ENCODE measurements around the gene FBLN2.
A peak's percentile ranks its signal among the peaks of the same experiment; 100 is the strongest.

The FBLN2 gene

DNA sequence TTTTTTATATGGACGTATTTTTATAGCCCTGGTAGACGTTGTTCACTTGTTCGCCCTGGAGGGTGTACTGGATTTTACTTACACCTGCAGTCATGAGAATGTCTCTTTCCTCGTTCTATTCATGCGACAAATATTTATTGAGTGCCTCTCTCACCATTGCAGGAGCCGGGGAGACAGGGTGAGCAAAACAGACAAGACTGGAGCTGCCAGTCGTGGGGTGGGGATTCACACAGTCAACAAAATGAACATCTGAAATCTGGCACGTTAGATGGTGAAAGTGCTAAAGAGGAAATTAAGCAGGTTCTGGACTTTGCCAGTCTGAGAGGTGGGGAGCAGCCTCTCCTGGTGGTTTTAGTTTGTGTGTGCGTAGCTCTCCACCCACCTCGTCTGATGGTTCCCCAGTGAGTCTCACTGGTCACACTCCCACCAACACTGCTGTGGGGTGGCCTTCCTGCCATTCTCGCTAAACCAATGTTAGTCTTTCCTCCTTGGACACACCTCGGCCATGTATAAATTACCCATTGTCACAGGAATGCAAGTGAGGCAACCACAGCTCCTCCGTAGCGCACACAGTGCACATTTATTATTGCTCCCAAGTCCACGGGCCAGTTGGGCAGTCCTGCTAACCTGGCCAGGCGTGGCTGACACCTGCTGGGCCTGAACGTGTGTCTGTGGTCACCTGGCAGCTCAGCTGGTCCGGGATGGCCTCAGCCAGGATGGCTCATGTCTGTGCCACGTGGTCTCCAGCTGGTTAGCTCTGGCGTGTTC is 31.5 kb downstream of the FBLN2 start:
- TF ChIP-seq TEAD4 (IDR thresholded peaks at IDR 0.05) (peak; percentile 74), ZBTB7A (IDR thresholded peaks at IDR 0.05; ENCODE audit: low read depth) (no peak), FOXM1 (IDR thresholded peaks at IDR 0.05; ENCODE audit: borderline replicate concordance, low read depth) (no peak), YY1 (IDR thresholded peaks at IDR 0.05; ENCODE audit: low read depth) (0 out of 2 replicates have a peak, but pooled peaks have one; percentile 51), CEBPB (IDR thresholded peaks at IDR 0.05) (peak; percentile 73), CREB1 (IDR thresholded peaks at IDR 0.05; ENCODE audit: low read depth) (no peak), EP300 (IDR thresholded peaks at IDR 0.05; ENCODE audit: borderline replicate concordance) (peak; percentile 62; the same call in 1 of the 2 replicates), TCF12 (IDR thresholded peaks at IDR 0.05; ENCODE audit: low read depth) (peak; percentile 84), NFIC (IDR thresholded peaks at IDR 0.05) (peak; percentile 79), TAF1 (IDR thresholded peaks at IDR 0.05; ENCODE audit: low read depth) (no peak)
- TF ChIP-seq, protein P1, sequence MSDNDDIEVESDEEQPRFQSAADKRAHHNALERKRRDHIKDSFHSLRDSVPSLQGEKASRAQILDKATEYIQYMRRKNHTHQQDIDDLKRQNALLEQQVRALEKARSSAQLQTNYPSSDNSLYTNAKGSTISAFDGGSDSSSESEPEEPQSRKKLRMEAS (IDR thresholded peaks at IDR 0.05): peak; percentile 96
- TF ChIP-seq, protein P2, sequence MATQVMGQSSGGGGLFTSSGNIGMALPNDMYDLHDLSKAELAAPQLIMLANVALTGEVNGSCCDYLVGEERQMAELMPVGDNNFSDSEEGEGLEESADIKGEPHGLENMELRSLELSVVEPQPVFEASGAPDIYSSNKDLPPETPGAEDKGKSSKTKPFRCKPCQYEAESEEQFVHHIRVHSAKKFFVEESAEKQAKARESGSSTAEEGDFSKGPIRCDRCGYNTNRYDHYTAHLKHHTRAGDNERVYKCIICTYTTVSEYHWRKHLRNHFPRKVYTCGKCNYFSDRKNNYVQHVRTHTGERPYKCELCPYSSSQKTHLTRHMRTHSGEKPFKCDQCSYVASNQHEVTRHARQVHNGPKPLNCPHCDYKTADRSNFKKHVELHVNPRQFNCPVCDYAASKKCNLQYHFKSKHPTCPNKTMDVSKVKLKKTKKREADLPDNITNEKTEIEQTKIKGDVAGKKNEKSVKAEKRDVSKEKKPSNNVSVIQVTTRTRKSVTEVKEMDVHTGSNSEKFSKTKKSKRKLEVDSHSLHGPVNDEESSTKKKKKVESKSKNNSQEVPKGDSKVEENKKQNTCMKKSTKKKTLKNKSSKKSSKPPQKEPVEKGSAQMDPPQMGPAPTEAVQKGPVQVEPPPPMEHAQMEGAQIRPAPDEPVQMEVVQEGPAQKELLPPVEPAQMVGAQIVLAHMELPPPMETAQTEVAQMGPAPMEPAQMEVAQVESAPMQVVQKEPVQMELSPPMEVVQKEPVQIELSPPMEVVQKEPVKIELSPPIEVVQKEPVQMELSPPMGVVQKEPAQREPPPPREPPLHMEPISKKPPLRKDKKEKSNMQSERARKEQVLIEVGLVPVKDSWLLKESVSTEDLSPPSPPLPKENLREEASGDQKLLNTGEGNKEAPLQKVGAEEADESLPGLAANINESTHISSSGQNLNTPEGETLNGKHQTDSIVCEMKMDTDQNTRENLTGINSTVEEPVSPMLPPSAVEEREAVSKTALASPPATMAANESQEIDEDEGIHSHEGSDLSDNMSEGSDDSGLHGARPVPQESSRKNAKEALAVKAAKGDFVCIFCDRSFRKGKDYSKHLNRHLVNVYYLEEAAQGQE (IDR thresholded peaks at IDR 0.05; ENCODE audit: low read depth): no peak
- TF ChIP-seq, protein P3, sequence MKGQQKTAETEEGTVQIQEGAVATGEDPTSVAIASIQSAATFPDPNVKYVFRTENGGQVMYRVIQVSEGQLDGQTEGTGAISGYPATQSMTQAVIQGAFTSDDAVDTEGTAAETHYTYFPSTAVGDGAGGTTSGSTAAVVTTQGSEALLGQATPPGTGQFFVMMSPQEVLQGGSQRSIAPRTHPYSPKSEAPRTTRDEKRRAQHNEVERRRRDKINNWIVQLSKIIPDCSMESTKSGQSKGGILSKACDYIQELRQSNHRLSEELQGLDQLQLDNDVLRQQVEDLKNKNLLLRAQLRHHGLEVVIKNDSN (IDR thresholded peaks at IDR 0.05): peak; percentile 92

DNA sequence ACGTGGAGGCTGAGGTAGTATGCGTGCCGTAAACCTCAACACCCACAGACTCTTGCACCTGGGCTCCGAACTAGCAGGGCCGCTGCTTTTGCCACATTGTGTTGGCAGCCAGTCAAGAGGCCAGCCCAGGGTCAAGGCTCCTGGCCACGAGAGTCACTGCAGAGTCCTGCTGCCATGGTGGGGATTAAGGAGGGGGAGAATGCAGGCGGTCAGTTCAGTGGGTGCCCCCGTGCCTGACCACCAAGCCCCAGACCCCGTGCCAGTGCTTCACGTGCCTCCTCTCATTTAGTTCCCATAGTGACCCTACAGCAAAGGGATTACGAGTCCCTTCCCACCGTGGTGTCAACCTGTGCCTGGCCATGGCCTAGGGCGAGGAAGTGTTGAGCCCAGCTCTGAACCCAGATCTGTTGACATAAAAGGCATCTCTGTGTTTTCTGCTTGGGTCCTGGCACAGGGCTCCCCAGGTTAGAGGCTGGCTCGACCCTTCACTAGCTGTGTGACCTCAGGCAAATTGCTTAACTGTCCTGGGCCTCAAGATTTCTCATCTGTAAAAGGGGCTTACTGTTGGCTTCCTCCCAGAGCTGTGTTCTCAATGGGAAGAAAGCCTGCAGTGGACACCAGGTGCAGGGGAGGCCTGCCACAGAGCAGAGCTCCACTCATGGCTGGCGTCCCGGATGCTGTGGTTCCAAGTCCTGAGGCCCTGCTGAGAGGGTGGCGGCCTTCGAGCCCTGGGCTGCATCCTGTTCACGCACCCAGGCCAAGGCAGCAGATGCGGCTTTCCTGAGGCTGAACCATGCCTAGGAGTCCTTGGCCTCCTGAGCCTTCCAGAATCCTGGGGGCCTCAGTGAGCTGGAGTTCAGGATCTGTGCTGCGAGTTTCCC is 32.8 kb downstream of the FBLN2 start:
- TF ChIP-seq, protein P2 (IDR thresholded peaks at IDR 0.05; ENCODE audit: low read depth): no peak
- no peak for TF ChIP-seq TCF12 (IDR thresholded peaks at IDR 0.05; ENCODE audit: low read depth)
- no peak for TF ChIP-seq EGR1 (IDR thresholded peaks at IDR 0.05)
- no peak for TF ChIP-seq TEAD4 (IDR thresholded peaks at IDR 0.05)
- no peak for TF ChIP-seq EP300 (IDR thresholded peaks at IDR 0.05; ENCODE audit: borderline replicate concordance)
- TF ChIP-seq, protein P1 (IDR thresholded peaks at IDR 0.05): no peak
- no peak for TF ChIP-seq FOXM1 (IDR thresholded peaks at IDR 0.05; ENCODE audit: borderline replicate concordance, low read depth)
- no peak for TF ChIP-seq NFIC (IDR thresholded peaks at IDR 0.05)
- no peak for TF ChIP-seq TAF1 (IDR thresholded peaks at IDR 0.05; ENCODE audit: low read depth)
- no peak for TF ChIP-seq YY1 (IDR thresholded peaks at IDR 0.05; ENCODE audit: low read depth)
- no peak for TF ChIP-seq RAD21 (IDR thresholded peaks at IDR 0.05; ENCODE audit: low read depth)
- TF ChIP-seq CEBPB (IDR thresholded peaks at IDR 0.05): no peak
- TF ChIP-seq CREB1 (IDR thresholded peaks at IDR 0.05; ENCODE audit: low read depth): no peak
- TF ChIP-seq, protein P3 (IDR thresholded peaks at IDR 0.05): no peak
- TF ChIP-seq ZBTB7A (IDR thresholded peaks at IDR 0.05; ENCODE audit: low read depth): no peak

DNA sequence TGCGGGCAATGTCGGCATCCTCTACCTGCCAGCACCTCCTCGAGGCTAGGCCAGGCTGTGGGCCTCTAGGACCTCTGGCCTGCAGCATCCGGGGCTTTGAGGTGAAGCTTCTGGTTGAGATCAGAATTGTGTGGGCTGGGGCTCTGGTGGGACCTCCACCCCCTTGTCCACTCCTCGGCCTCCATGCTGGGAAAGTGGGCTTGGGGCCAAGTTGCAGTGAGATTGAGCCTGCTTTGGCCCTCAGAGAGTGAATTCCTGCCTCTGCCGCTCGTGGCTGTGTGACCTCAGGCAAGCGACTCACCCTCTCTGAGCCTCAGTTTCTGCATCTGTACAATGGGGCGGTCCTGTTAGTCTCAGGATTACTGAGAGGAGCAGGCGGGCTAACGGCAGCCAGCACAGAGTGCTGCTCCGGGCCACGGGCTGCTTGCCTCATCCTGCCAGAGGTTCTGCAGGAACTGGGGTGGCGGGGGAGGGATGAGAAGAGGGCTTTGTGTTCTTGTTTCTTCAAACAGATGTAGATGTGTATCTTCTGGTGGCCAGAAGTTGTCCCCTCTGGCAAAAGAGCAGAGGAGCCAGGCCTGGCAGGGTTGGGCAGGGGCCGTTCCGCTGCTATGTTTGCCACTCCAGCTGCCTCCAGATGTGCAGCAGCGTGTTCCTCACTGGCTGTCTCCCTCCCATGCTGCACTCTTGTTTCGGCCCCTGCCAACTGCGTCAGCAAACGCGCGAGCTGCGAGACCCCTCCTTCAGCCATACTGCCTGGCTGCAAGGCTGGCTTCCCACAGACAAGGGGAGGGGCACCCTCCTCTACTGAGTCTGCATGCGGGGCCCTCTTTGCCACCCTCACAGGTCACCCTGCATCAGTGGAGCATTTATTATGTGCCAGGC is 33.7 kb downstream of the FBLN2 start:
- no peak for TF ChIP-seq RAD21 (IDR thresholded peaks at IDR 0.05; ENCODE audit: low read depth)
- TF ChIP-seq ZBTB7A (IDR thresholded peaks at IDR 0.05; ENCODE audit: low read depth): no peak

DNA sequence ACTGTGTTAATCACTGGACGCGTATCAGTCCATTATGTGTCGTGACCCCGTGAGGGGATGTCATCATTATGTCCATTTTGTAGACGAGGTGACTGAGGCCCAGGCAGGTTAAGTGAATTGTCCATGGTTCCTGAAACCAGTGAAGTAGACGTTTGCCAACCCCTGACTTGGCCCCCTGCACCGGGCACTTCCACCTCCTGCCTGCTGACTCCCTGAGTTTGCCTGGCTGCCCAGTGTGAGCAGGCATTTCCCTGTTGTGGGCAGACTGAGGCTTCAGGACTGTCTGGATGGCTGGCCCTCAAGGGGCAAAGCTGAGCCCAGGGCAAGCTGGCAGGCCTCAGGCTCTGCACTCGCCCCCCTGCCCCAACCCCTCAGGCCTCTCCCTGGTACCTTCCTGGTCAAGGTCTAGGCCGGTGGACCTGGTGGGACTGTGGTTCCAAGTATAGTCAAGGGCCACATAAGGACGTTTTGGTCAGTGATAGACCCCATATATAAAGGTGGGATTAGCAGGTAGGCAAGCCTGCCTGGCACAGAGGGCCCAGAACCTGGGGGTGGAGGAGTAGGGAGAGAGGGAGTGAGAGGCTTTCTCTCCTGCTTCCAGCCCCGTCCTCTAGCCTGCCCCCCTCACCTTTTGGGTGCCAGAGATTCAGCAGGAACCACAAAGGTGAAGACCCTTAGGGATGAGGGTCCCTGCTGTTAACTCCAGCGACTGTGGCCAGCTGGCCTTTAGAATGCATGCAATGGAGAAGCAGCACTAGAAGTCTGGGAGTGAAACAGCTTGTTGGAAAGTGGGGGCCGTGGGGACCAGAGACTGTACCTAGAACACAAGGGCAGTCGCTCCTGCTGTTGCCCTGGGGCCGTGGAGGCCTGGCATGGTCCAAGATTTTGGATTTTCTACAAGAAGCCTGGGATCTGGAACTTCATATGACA is 34.6 kb downstream of the FBLN2 start:
- no peak for TF ChIP-seq CREB1 (IDR thresholded peaks at IDR 0.05; ENCODE audit: low read depth)
- TF ChIP-seq, protein P3 (IDR thresholded peaks at IDR 0.05): no peak
